Measurements from ENCODE around the gene ZBTB39.
"Not testable (repeated sequence)": the region's sequence is repeated elsewhere in the genome, so short reads cannot be mapped to it uniquely, and the experiment has no call there.

GRCh38 chr12:56965124-56965523 is 41.2 kb downstream of the ZBTB39 start:
- TF ChIP-seq CTCF (conservative IDR thresholded peaks at IDR 0.05; ENCODE audit: low read depth, low read length); EZH2phosphoT487 (IDR thresholded peaks at IDR 0.05; ENCODE audit: borderline replicate concordance, low read length): not testable (repeated sequence)
